ENCODE data around the gene SCCPDH.

SCCPDH gene

GRCh38 chr1:246695136-246695535, 29.1 kb upstream of the SCCPDH start:
- peaks cover 10% of the 10 kb centered on the region; the same call in 1 of the 2 replicates for H3K9me3 ChIP-seq (ENCODE audit: control insufficient read depth, insufficient read depth, low read length)
- H3F3A ChIP-seq (ENCODE audit: control insufficient read depth, insufficient read depth): peaks cover 6% of the 10 kb centered on the region
- H3K36me3 ChIP-seq (ENCODE audit: control insufficient read depth, low read length): no peaks in the 10 kb centered on the region
- TF ChIP-seq EZH2phosphoT487 (IDR thresholded peaks at IDR 0.05; ENCODE audit: borderline replicate concordance, low read length): no peak
- TF ChIP-seq, protein P1, sequence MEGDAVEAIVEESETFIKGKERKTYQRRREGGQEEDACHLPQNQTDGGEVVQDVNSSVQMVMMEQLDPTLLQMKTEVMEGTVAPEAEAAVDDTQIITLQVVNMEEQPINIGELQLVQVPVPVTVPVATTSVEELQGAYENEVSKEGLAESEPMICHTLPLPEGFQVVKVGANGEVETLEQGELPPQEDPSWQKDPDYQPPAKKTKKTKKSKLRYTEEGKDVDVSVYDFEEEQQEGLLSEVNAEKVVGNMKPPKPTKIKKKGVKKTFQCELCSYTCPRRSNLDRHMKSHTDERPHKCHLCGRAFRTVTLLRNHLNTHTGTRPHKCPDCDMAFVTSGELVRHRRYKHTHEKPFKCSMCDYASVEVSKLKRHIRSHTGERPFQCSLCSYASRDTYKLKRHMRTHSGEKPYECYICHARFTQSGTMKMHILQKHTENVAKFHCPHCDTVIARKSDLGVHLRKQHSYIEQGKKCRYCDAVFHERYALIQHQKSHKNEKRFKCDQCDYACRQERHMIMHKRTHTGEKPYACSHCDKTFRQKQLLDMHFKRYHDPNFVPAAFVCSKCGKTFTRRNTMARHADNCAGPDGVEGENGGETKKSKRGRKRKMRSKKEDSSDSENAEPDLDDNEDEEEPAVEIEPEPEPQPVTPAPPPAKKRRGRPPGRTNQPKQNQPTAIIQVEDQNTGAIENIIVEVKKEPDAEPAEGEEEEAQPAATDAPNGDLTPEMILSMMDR (IDR thresholded peaks at IDR 0.05; ENCODE audit: low read depth, low read length, poor library complexity, severe bottlenecking): no peak
- no peak overlapping the region for H3K4me3 ChIP-seq (ENCODE audit: low read length)
- H4K20me1 ChIP-seq (ENCODE audit: control insufficient read depth, insufficient read depth, low read depth, low read length): no peaks in the 10 kb centered on the region
- H3K4me2 ChIP-seq (ENCODE audit: low read length): no peak overlapping the region
- H3K4me1 ChIP-seq (ENCODE audit: control insufficient read depth, low read length): peaks cover 38% of the 10 kb centered on the region
- no peak overlapping the region for H3K27ac ChIP-seq (ENCODE audit: low read depth, low read length)
- no peaks in the 10 kb centered on the region for H3K27me3 ChIP-seq (ENCODE audit: control insufficient read depth, low read length)
- no peaks in the 10 kb centered on the region for H3K9me2 ChIP-seq (replicated peaks; ENCODE audit: control insufficient read depth, low read length)
- H3K79me2 ChIP-seq (ENCODE audit: control insufficient read depth, low read length): no peaks in the 10 kb centered on the region

- Histone ChIP-seq H3K27ac (ENCODE audit: low read depth, low read length) (no peak overlapping the region), H3K4me3 (ENCODE audit: low read length) (no peak overlapping the region), H3K79me2 (ENCODE audit: control insufficient read depth, low read length) (no peaks in the 10 kb centered on the region), H3K27me3 (ENCODE audit: control insufficient read depth, low read length) (no peaks in the 10 kb centered on the region), H3K4me1 (ENCODE audit: control insufficient read depth, low read length) (peaks cover 33% of the 10 kb centered on the region), H3K36me3 (ENCODE audit: control insufficient read depth, low read length) (no peaks in the 10 kb centered on the region), H3K4me2 (ENCODE audit: low read length) (no peak overlapping the region), H3K9me3 (ENCODE audit: control insufficient read depth, insufficient read depth, low read length) (peaks cover 10% of the 10 kb centered on the region; the same call in 1 of the 2 replicates), H3F3A (ENCODE audit: control insufficient read depth, insufficient read depth) (peaks cover 6% of the 10 kb centered on the region), H3K9me2 (replicated peaks; ENCODE audit: control insufficient read depth, low read length) (no peaks in the 10 kb centered on the region), H4K20me1 (ENCODE audit: control insufficient read depth, insufficient read depth, low read depth, low read length) (no peaks in the 10 kb centered on the region)
- TF ChIP-seq, protein P1 (IDR thresholded peaks at IDR 0.05; ENCODE audit: low read depth, low read length, poor library complexity, severe bottlenecking): no peak
Measured at GRCh38 chr1:246695666-246696065, 28.5 kb upstream of the SCCPDH start.

DNA sequence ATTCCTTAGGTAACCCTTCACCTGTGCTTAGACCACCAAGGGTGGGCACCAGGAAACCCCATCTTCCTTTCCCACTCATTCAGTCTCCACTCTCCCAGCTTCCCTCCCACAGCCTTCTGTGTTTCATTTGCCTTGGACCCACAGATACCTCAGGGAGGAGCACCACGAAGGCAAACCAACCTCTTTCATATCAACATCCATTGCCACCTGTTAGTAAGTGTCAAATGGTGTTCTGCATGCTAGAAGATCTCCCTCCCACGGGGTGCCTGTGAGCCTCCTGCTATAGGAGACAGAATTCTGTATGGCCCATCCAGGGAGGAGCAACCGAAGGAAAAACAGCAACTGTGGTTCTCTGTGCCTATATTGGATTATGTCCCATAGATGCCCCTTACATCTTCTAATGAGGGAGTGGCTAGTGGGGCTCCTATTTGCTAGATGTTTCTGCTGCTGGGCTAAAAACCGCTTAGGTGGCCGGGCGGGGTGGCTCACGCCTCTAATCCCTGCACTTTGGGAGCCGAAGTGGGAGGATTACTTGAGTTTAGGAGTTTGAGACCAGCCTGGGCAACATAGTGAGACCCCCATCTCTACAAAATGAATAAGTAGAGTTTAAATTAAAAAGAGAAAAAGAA, 25.6 kb upstream of the SCCPDH start:
- peaks cover 33% of the 10 kb centered on the region for H3K4me1 ChIP-seq (ENCODE audit: control insufficient read depth, low read length)
- TF ChIP-seq, protein P1 (IDR thresholded peaks at IDR 0.05; ENCODE audit: low read depth, low read length, poor library complexity, severe bottlenecking): no peak
- TF ChIP-seq EZH2phosphoT487 (IDR thresholded peaks at IDR 0.05; ENCODE audit: borderline replicate concordance, low read length): no peak
- H3F3A ChIP-seq (ENCODE audit: control insufficient read depth, insufficient read depth): no peaks in the 10 kb centered on the region
- no peaks in the 10 kb centered on the region for H3K9me3 ChIP-seq (ENCODE audit: control insufficient read depth, insufficient read depth, low read length)
- H3K9me2 ChIP-seq (replicated peaks; ENCODE audit: control insufficient read depth, low read length): no peaks in the 10 kb centered on the region
- H3K79me2 ChIP-seq (ENCODE audit: control insufficient read depth, low read length): no peaks in the 10 kb centered on the region
- no peaks in the 10 kb centered on the region for H3K27me3 ChIP-seq (ENCODE audit: control insufficient read depth, low read length)
- no peaks in the 10 kb centered on the region for H3K36me3 ChIP-seq (ENCODE audit: control insufficient read depth, low read length)
- peak overlapping the region; percentile 49 for H3K4me3 ChIP-seq (ENCODE audit: low read length)
- H4K20me1 ChIP-seq (ENCODE audit: control insufficient read depth, insufficient read depth, low read depth, low read length): no peaks in the 10 kb centered on the region
- peak overlapping the region; percentile 76 for H3K4me2 ChIP-seq (ENCODE audit: low read length)
- H3K27ac ChIP-seq (ENCODE audit: low read depth, low read length): peak overlapping the region; percentile 70
